HCT116 (cell line): ENCODE data around the gene WNT3A.

Experiments used
- CTCF ChIP-seq, 3 experiments: fragments of 200-600 bp in 1 of 3; sonication (generic) in 1 of 3; IDR thresholded peaks in 2 of 3; conservative IDR thresholded peaks in 1 of 3; 2 replicates each; pipeline ENCODE4 v1.5.1; 2012 to 2017; ENCODE audit warnings: low read depth in 2 of 3, low read length in 2 of 3, antibody characterized with exemption in 1 of 3, borderline replicate concordance in 1 of 3, control low read depth in 1 of 3, mild to moderate bottlenecking in 1 of 3, mixed read lengths in 1 of 3, mixed run types in 1 of 3, moderate library complexity in 1 of 3; ENCODE audit not compliant: insufficient read depth in 1 of 3
- EZH2 ChIP-seq: fragments of 200-600 bp; sonication (generic); IDR thresholded peaks from 2 replicates; pipeline ENCODE4 v1.6.1; 2017; ENCODE audit warnings: antibody characterized with exemption, mixed run types
- EZH2phosphoT487 ChIP-seq: fragments of 200-600 bp; IDR thresholded peaks from 2 replicates; pipeline ENCODE4 v1.6.1; 2018; ENCODE audit warnings: antibody characterized with exemption, borderline replicate concordance
- FOSL1 ChIP-seq: IDR thresholded peaks from 2 replicates; pipeline ENCODE4 v1.6.1; 2012; ENCODE audit warnings: low read depth
- POLR2A ChIP-seq: IDR thresholded peaks from 2 replicates; pipeline ENCODE4 v1.7.0; 2011; ENCODE audit warnings: borderline replicate concordance; ENCODE audit not compliant: insufficient read depth, insufficient read length; ENCODE audit errors: extremely low read depth
- POLR2AphosphoS5 ChIP-seq: IDR thresholded peaks from 2 replicates; pipeline ENCODE4 v1.6.1; 2011; ENCODE audit warnings: mild to moderate bottlenecking, low read depth, low read length, moderate library complexity
- SIN3A ChIP-seq: IDR thresholded peaks from 2 replicates; pipeline ENCODE4 v1.6.1; 2012; ENCODE audit warnings: low read depth
- YY1 ChIP-seq: IDR thresholded peaks from 2 replicates; pipeline ENCODE4 v1.6.1; 2011; ENCODE audit warnings: low read length, low read depth, moderate library complexity, mild to moderate bottlenecking; ENCODE audit not compliant: insufficient replicate concordance; ENCODE audit errors: extremely low read depth
- TF ChIP-seq, protein P1 (sequence below): IDR thresholded peaks from 2 replicates; pipeline ENCODE4 v1.6.1; 2012; ENCODE audit warnings: low read depth
- TF ChIP-seq, protein P2 (sequence below): IDR thresholded peaks from 2 replicates; pipeline ENCODE4 v1.6.1; 2012

DNA sequence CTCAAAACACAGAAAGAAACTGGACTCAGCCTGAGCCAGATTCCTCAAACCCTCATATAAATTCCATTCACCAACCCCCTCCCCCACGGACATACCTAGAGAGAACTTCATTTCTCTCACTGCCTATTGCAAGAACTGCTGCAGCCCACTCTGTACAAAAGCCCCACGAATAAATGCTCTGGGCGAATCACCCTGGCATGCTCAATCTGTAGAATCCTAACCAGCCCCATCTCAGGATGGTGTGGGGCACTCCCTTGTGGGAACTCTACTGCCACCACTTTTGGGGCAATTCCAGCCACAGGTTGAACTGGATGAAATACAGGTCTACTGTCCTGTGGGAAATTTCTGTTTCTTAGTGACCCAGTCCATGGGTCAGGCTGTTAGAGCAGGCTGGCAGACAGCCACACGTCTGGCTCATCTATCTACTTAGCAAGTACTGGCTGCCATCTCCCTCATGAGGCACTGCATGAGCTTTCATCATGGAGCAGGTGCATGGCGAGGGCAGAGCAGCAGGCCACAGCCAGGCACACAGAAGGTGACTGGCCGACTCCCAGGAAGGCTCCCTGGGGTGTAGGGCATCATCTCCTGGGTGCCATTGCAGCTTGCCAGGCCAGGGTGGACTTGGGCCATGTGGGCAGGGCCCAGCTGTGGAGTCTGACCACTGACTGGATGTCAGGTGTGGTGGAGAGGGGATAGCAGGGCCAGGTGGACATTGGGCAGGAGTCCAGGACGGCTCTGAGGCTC lies 97.9 kb downstream of the WNT3A start:
- TF ChIP-seq, protein P1, sequence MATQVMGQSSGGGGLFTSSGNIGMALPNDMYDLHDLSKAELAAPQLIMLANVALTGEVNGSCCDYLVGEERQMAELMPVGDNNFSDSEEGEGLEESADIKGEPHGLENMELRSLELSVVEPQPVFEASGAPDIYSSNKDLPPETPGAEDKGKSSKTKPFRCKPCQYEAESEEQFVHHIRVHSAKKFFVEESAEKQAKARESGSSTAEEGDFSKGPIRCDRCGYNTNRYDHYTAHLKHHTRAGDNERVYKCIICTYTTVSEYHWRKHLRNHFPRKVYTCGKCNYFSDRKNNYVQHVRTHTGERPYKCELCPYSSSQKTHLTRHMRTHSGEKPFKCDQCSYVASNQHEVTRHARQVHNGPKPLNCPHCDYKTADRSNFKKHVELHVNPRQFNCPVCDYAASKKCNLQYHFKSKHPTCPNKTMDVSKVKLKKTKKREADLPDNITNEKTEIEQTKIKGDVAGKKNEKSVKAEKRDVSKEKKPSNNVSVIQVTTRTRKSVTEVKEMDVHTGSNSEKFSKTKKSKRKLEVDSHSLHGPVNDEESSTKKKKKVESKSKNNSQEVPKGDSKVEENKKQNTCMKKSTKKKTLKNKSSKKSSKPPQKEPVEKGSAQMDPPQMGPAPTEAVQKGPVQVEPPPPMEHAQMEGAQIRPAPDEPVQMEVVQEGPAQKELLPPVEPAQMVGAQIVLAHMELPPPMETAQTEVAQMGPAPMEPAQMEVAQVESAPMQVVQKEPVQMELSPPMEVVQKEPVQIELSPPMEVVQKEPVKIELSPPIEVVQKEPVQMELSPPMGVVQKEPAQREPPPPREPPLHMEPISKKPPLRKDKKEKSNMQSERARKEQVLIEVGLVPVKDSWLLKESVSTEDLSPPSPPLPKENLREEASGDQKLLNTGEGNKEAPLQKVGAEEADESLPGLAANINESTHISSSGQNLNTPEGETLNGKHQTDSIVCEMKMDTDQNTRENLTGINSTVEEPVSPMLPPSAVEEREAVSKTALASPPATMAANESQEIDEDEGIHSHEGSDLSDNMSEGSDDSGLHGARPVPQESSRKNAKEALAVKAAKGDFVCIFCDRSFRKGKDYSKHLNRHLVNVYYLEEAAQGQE: no peak
- no peak for TF ChIP-seq EZH2
- no peak for TF ChIP-seq CTCF (IDR thresholded peaks at IDR 0.05 in 2 of 3, conservative IDR thresholded peaks at IDR 0.05 in 1 of 3; ENCODE audit: borderline replicate concordance in 1 of 3, insufficient read depth in 1 of 3, low read depth in 2 of 3, low read length in 2 of 3)
- TF ChIP-seq SIN3A: no peak
- no peak for TF ChIP-seq FOSL1
- TF ChIP-seq POLR2A: no peak
- TF ChIP-seq POLR2AphosphoS5: no peak
- no peak for TF ChIP-seq YY1
- TF ChIP-seq, protein P2, sequence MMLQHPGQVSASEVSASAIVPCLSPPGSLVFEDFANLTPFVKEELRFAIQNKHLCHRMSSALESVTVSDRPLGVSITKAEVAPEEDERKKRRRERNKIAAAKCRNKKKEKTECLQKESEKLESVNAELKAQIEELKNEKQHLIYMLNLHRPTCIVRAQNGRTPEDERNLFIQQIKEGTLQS: no peak
- TF ChIP-seq EZH2phosphoT487: no peak
